ENCODE data around the gene PREPL.
A peak's percentile ranks its signal among the peaks of the same experiment; 100 is the strongest.

Gene PREPL

DNA sequence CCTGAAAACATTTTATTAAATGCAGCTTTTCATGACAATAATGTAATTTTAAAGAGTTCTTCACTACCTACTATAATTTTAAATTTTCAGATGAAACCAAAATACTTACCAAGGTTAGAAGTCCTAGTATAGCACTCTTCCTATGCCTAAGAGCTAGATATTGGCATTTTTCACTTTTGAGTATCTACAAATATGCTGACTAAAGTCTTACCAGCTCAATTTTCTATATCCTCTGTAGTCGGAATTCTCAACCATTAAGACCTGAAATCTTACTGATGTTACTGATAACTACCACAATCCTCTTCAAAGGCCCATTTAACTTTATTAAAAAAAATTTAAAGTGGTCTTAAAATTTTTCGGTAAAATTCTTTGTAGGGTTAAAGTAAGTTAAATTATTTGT, 32.0 kb downstream of the PREPL start:
- no peak for DNase-seq (ENCODE audit: low read depth)
- no peak overlapping the region for H3K4me3 ChIP-seq (replicated peaks; ENCODE audit: low read depth, low read length)
- no peak for TF ChIP-seq CTCF (IDR thresholded peaks at IDR 0.05; ENCODE audit: low read length, missing control alignments)

GRCh38 chr2:44328750-44329149, 32.5 kb downstream of the PREPL start:
- H3K4me3 ChIP-seq (replicated peaks; ENCODE audit: low read depth, low read length), result no peak overlapping the region
- DNase-seq (ENCODE audit: low read depth), result no peak
- no peak for TF ChIP-seq CTCF (IDR thresholded peaks at IDR 0.05; ENCODE audit: low read length, missing control alignments)

GRCh38 chr2:44326548-44327264, 34.6 kb downstream of the PREPL start:
- TF ChIP-seq CTCF (IDR thresholded peaks at IDR 0.05; ENCODE audit: low read length, missing control alignments), result no peak
- no peak overlapping the region for H3K4me3 ChIP-seq (replicated peaks; ENCODE audit: low read depth, low read length)
- no peak for DNase-seq (ENCODE audit: low read depth)

DNA sequence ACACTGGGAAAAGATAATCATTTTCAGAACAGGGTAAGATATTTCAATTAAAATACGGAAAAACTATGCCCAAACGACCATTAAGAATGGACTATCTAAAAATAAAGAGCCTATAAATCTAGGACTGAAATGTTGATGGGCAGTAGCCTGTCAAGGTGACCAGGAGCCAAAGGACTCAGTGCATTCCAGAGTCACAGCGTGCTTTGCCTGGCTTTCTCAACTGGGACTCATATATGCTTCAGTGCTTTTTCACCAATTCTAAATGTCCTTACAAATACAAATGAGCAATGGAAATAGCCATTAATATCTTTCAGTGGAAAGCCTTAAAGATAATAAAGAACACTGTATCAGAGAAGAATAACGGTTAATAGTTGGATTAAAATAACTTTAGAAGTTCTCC, 35.4 kb downstream of the PREPL start:
- TF ChIP-seq CTCF (IDR thresholded peaks at IDR 0.05; ENCODE audit: low read length, missing control alignments), result no peak
- no peak overlapping the region for H3K4me3 ChIP-seq (replicated peaks; ENCODE audit: low read depth, low read length)
- no peak for DNase-seq (ENCODE audit: low read depth)

DNA sequence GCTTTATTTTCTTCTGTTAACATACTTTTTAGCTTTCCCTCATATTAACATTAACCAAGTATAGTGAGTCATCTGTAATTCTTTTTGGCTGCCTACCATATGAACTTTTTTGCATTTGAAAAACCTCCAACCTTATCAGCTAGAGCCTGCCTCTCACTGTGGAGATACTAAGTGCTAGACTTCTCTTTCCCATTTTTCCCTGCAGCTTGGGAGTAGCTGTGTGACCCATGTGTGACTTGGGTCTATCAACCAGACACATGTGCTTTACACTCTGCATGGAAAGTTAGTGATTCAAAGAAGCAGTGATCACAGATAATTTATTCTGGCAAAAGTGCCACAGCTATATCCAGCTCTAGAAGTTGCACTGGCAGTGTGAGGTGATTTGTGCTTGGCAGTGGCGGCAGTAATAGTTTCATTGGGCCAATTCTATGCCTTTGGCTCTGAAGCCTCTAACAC, 36.3 kb downstream of the PREPL start:
- no peak for TF ChIP-seq CTCF (IDR thresholded peaks at IDR 0.05; ENCODE audit: low read length, missing control alignments)
- DNase-seq (ENCODE audit: low read depth), result peak; percentile 57
- no peak overlapping the region for H3K4me3 ChIP-seq (replicated peaks; ENCODE audit: low read depth, low read length)

GRCh38 chr2:44321360-44321759, 39.9 kb downstream of the PREPL start:
- TF ChIP-seq CTCF (IDR thresholded peaks at IDR 0.05; ENCODE audit: low read length, missing control alignments), result no peak
- no peak overlapping the region for H3K4me3 ChIP-seq (replicated peaks; ENCODE audit: low read depth, low read length)
- DNase-seq (ENCODE audit: low read depth), result no peak

GRCh38 chr2:44320832-44321231, 40.5 kb downstream of the PREPL start:
- TF ChIP-seq CTCF (IDR thresholded peaks at IDR 0.05; ENCODE audit: low read length, missing control alignments), result no peak
- no peak for DNase-seq (ENCODE audit: low read depth)
- H3K4me3 ChIP-seq (replicated peaks; ENCODE audit: low read depth, low read length), result no peak overlapping the region

Measured in fibroblast of pulmonary artery (primary cell).